H9 (cell line): ENCODE measurements around the gene CDH23. TPM values are rescaled to one million over a fixed set of nuclear protein-coding genes. Genes with fewer than 3 reads are reported as not detected.

ENCODE experiments used
- DNase-seq: peaks from one replicate; pipeline ENCODE4 v3.0.0-alpha.2; 2017
- H2AFZ ChIP-seq: one replicate; pipeline ENCODE4 v1.6.1; 2013; ENCODE audit warnings: mild to moderate bottlenecking, low read length, control low read depth, moderate library complexity
- H2AK5ac ChIP-seq: 2 replicates; pipeline ENCODE4 v1.6.1; 2013; ENCODE audit warnings: low read length, control low read depth, mixed read lengths; ENCODE audit not compliant: insufficient read length
- H2BK120ac ChIP-seq: one replicate; pipeline ENCODE4 v1.6.1; 2013; ENCODE audit warnings: low read depth, mild to moderate bottlenecking, low read length, control low read depth, inconsistent platforms; ENCODE audit not compliant: poor library complexity, severe bottlenecking
- H2BK12ac ChIP-seq: 2 replicates; pipeline ENCODE4 v1.6.1; 2013; ENCODE audit warnings: low read length, control low read depth, mixed read lengths, low read depth; ENCODE audit not compliant: insufficient read length
- H2BK15ac ChIP-seq: 2 replicates; pipeline ENCODE4 v1.6.1; 2013; ENCODE audit warnings: low read depth, low read length, control low read depth
- H2BK20ac ChIP-seq: one replicate; pipeline ENCODE4 v1.6.1; 2013; ENCODE audit warnings: low read depth, mild to moderate bottlenecking, low read length, control low read depth, inconsistent platforms; ENCODE audit not compliant: poor library complexity, severe bottlenecking
- H2BK5ac ChIP-seq: 2 replicates; pipeline ENCODE4 v1.6.1; 2013; ENCODE audit warnings: low read length, control low read depth, mixed read lengths; ENCODE audit not compliant: insufficient read length
- H3K14ac ChIP-seq: 2 replicates; pipeline ENCODE4 v1.6.1; 2013; ENCODE audit warnings: low read length, control low read depth; ENCODE audit not compliant: insufficient read depth
- H3K18ac ChIP-seq: 2 replicates; pipeline ENCODE4 v1.6.1; 2013; ENCODE audit warnings: low read depth, mild to moderate bottlenecking, mixed read lengths, low read length, control low read depth; ENCODE audit not compliant: insufficient read length
- H3K23ac ChIP-seq: 2 replicates; pipeline ENCODE4 v1.6.1; 2013; ENCODE audit warnings: low read length, control low read depth, mixed read lengths, low read depth; ENCODE audit not compliant: insufficient read length
- H3K23me2 ChIP-seq: 2 replicates; pipeline ENCODE4 v1.6.1; 2013; ENCODE audit warnings: low read depth, mild to moderate bottlenecking, mixed read lengths, low read length, control low read depth; ENCODE audit not compliant: insufficient read length, poor library complexity, severe bottlenecking
- H3K27ac ChIP-seq: 2 replicates; pipeline ENCODE4 v1.5.1; 2013; ENCODE audit warnings: low read length, control low read depth, mixed read lengths, low read depth; ENCODE audit not compliant: insufficient read length
- H3K27me3 ChIP-seq: 2 replicates; pipeline ENCODE4 v1.6.1; 2013; ENCODE audit warnings: low read length, control low read depth, inconsistent platforms; ENCODE audit not compliant: insufficient read depth
- H3K4ac ChIP-seq: 2 replicates; pipeline ENCODE4 v1.6.1; 2013; ENCODE audit warnings: low read depth, mild to moderate bottlenecking, control low read depth, inconsistent platforms, low read length, moderate library complexity
- H3K4me1 ChIP-seq: 2 replicates; pipeline ENCODE4 v1.6.1; 2013; ENCODE audit warnings: low read length, control low read depth, inconsistent platforms; ENCODE audit not compliant: insufficient read depth
- H3K4me2 ChIP-seq: 2 replicates; pipeline ENCODE4 v1.6.1; 2013; ENCODE audit warnings: low read length, control low read depth, mixed read lengths; ENCODE audit not compliant: insufficient read length, insufficient read depth
- H3K56ac ChIP-seq: 2 replicates; pipeline ENCODE4 v1.6.1; 2013; ENCODE audit warnings: low read depth, mild to moderate bottlenecking, mixed read lengths, low read length, control low read depth; ENCODE audit not compliant: insufficient read length
- H3K79me1 ChIP-seq: 2 replicates; pipeline ENCODE4 v1.6.1; 2013; ENCODE audit warnings: low read depth, mild to moderate bottlenecking, moderate library complexity, low read length, control low read depth, inconsistent platforms; ENCODE audit not compliant: insufficient read depth, poor library complexity, severe bottlenecking
- H3K79me2 ChIP-seq: 2 replicates; pipeline ENCODE4 v1.6.1; 2013; ENCODE audit warnings: low read length, control low read depth, inconsistent platforms; ENCODE audit not compliant: insufficient read depth
- H3K9ac ChIP-seq: 2 replicates; pipeline ENCODE4 v1.6.1; 2013; ENCODE audit warnings: low read length, control low read depth, mixed read lengths; ENCODE audit not compliant: insufficient read length; ENCODE audit errors: extremely low read depth
- H3K9me3 ChIP-seq: one replicate; pipeline ENCODE4 v1.6.1; 2013; ENCODE audit warnings: low read depth, low read length, inconsistent platforms; ENCODE audit not compliant: control insufficient read depth
- H3T11ph ChIP-seq: one replicate; pipeline ENCODE4 v1.6.1; 2013; ENCODE audit warnings: mild to moderate bottlenecking, low read length, control low read depth, inconsistent platforms
- H4K20me1 ChIP-seq: one replicate; pipeline ENCODE4 v1.6.1; 2013; ENCODE audit not compliant: control insufficient read depth, insufficient read length, insufficient read depth
- H4K5ac ChIP-seq: 2 replicates; pipeline ENCODE4 v1.6.1; 2013; ENCODE audit warnings: low read depth, mild to moderate bottlenecking, mixed read lengths, low read length, control low read depth; ENCODE audit not compliant: insufficient read length
- H4K8ac ChIP-seq: replicated peaks from 2 replicates; pipeline ENCODE4 v1.6.1; 2013; ENCODE audit warnings: low read length, control low read depth, mixed read lengths, low read depth; ENCODE audit not compliant: insufficient read length
- H4K91ac ChIP-seq: 2 replicates; pipeline ENCODE4 v1.6.1; 2013; ENCODE audit warnings: low read depth, mild to moderate bottlenecking, moderate library complexity, mixed read lengths, low read length, control low read depth; ENCODE audit not compliant: insufficient read length
- H3K27ac Mint-ChIP-seq, 3 experiments: 2 replicates in 2 of 3; 3 replicates in 1 of 3; pipeline ENCODE4 v1.8.0; 2020 to 2021; ENCODE audit warnings: mixed read lengths in 3 of 3, mild to moderate bottlenecking in 1 of 3, moderate library complexity in 1 of 3
- H3K27me3 Mint-ChIP-seq: 2 replicates; pipeline ENCODE4 v1.8.0; 2021; ENCODE audit warnings: low read depth, mild to moderate bottlenecking, moderate library complexity, mixed read lengths
- H3K36me3 Mint-ChIP-seq, 3 experiments: 2 replicates in 2 of 3; 3 replicates in 1 of 3; pipeline ENCODE4 v1.8.0; 2020 to 2021; ENCODE audit warnings: low read depth in 3 of 3, mixed read lengths in 3 of 3; ENCODE audit not compliant: insufficient read depth in 1 of 3
- H3K4me1 Mint-ChIP-seq, 2 experiments: 2 replicates each; pipeline ENCODE4 v1.8.0; 2020; ENCODE audit warnings: mixed read lengths in 2 of 2
- H3K4me3 Mint-ChIP-seq, 2 experiments: 2 replicates in 1 of 2; 3 replicates in 1 of 2; pipeline ENCODE4 v1.8.0; 2020 to 2021; ENCODE audit warnings: mild to moderate bottlenecking in 2 of 2, mixed read lengths in 2 of 2, moderate library complexity in 1 of 2
- H3K9me3 Mint-ChIP-seq, 2 experiments: 2 replicates in 1 of 2; 3 replicates in 1 of 2; pipeline ENCODE4 v1.8.0; 2020; ENCODE audit warnings: mild to moderate bottlenecking in 2 of 2, mixed read lengths in 2 of 2, moderate library complexity in 1 of 2
- CTCF ChIP-seq: fragments of 200-600 bp; sonication (generic); conservative IDR thresholded peaks from 3 replicates; pipeline ENCODE4 v1.8.0; 2021; ENCODE audit warnings: antibody characterized with exemption, mild to moderate bottlenecking
- WGBS: extraction: QIAGEN DNeasy Blood & Tissue Kit; methylation state at CpG from one replicate; pipeline ENCODE4 v1.1.7; 2013; ENCODE audit warnings: missing lambda C conversion rate, low lambda C conversion rate, mixed read lengths; ENCODE audit not compliant: insufficient read length; ENCODE audit errors: extremely low coverage; 5-methylcytosine and 5-hydroxymethylcytosine counted together
- total RNA-seq: library from RNA; stranded (reverse); gene quantifications from 2 replicates; pipeline ENCODE4 v1.2.1, GENCODE V29; 2021

The CDH23 gene
- total RNA-seq, 1 experiment from 2014 or later: 2.1 TPM

- H3T11ph ChIP-seq: no peak overlapping the region
- H4K8ac ChIP-seq: no peak overlapping the region
- TF ChIP-seq CTCF: no peak
- no peak overlapping the region for H2AK5ac ChIP-seq
- Mint-ChIP-seq H3K36me3 (no peaks in the 10 kb centered on the region), H3K4me3 (no peak overlapping the region), H3K27me3 (peaks cover 8% of the 10 kb centered on the region), H3K4me1 (peaks cover 41 to 53% of the 10 kb centered on the region in 2 experiments), H3K27ac (no peak overlapping the region), H3K9me3 (no peaks in the 10 kb centered on the region)
- H3K9ac ChIP-seq: no peak overlapping the region
- H3K23ac ChIP-seq: no peak overlapping the region
- no peaks in the 10 kb centered on the region for H3K23me2 ChIP-seq
- no peaks in the 10 kb centered on the region for H3K79me2 ChIP-seq
- no peaks in the 10 kb centered on the region for H4K20me1 ChIP-seq
- no peaks in the 10 kb centered on the region for H3K9me3 ChIP-seq
- no peak overlapping the region for H3K4me2 ChIP-seq
- no peak for DNase-seq
- H2BK15ac ChIP-seq: no peak overlapping the region
- no peak overlapping the region for H3K27ac ChIP-seq
- H3K27me3 ChIP-seq: no peaks in the 10 kb centered on the region
- no peak overlapping the region for H3K4ac ChIP-seq
- H3K4me1 ChIP-seq: peaks cover 4% of the 10 kb centered on the region; the same call in 1 of the 2 replicates
- no peak overlapping the region for H2AFZ ChIP-seq
- H4K5ac ChIP-seq: no peak overlapping the region
- no CpG with 5 or more reads among the region's 3 CpGs for WGBS
- H3K79me1 ChIP-seq: no peaks in the 10 kb centered on the region
- H3K18ac ChIP-seq: no peak overlapping the region
- no peak overlapping the region for H3K14ac ChIP-seq
- H3K56ac ChIP-seq: no peak overlapping the region
- H2BK20ac ChIP-seq: no peak overlapping the region
- no peak overlapping the region for H4K91ac ChIP-seq
- no peak overlapping the region for H2BK12ac ChIP-seq
- no peak overlapping the region for H2BK5ac ChIP-seq
- H2BK120ac ChIP-seq: no peak overlapping the region
Observed at GRCh38 chr10:71610651-71611050, 213.9 kb downstream of the CDH23 start.
